Upper lobe of right lung (tissue), 1 donor: ENCODE measurements around the gene MIA3. TPM values are rescaled to one million over a fixed set of nuclear protein-coding genes. Genes with fewer than 3 reads are reported as not detected.

Source experiments
- ATAC-seq: fragments of 200-7000 bp; cut with Tn5 transposase; one replicate; pipeline ENCODE4 v1.9.1; 2020; ENCODE audit warnings: mild to moderate bottlenecking, moderate library complexity
- DNase-seq: peaks from one replicate; pipeline ENCODE4 v3.0.0-alpha.2; 2020
- H3K27ac ChIP-seq: fragments of 200-600 bp; one replicate; pipeline ENCODE4 v1.8.0; 2022
- H3K27me3 ChIP-seq: fragments of 200-600 bp; one replicate; pipeline ENCODE4 v1.8.0; 2022; ENCODE audit warnings: mild to moderate bottlenecking
- H3K36me3 ChIP-seq: fragments of 200-600 bp; one replicate; pipeline ENCODE4 v1.8.0; 2022
- H3K4me1 ChIP-seq: fragments of 200-600 bp; one replicate; pipeline ENCODE4 v1.8.0; 2022
- H3K4me3 ChIP-seq: fragments of 200-600 bp; one replicate; pipeline ENCODE4 v1.8.0; 2022; ENCODE audit warnings: mild to moderate bottlenecking
- H3K9me3 ChIP-seq: fragments of 200-600 bp; one replicate; pipeline ENCODE4 v1.8.0; 2022
- CTCF ChIP-seq: fragments of 200-600 bp; IDR thresholded peaks from one replicate; pipeline ENCODE4 v1.8.0; 2022; ENCODE audit warnings: antibody characterized with exemption
- intact Hi-C: fragments of 100-400 bp; cut with DNase I; formaldehyde crosslinking; loops from one replicate; pipeline ENCODE4 v1.11.0; 2022
- total RNA-seq: library from RNA; stranded (reverse); fragmentation: NEBNext Ultra II Directional; extraction: Animal tissue kit (Norgen Biotek cat#: 25700); gene quantifications from one replicate; pipeline ENCODE4 v1.2.1, GENCODE V29; 2021
- donor health status: DM: no; HTN: yes; CAD: no; lungs with severe emphysema.

The MIA3 gene
- total RNA-seq, 1 donor from 2014 or later = 69.1 TPM

- Histone ChIP-seq H3K9me3 (no peaks in the 10 kb centered on the region), H3K27ac (peak overlapping the region; percentile 99), H3K27me3 (no peaks in the 10 kb centered on the region), H3K4me3 (peak overlapping the region; percentile 96), H3K4me1 (peaks cover 22% of the 10 kb centered on the region), H3K36me3 (peaks cover 17% of the 10 kb centered on the region)
- ATAC-seq (peak; percentile 40), DNase-seq (peak; percentile 74)
- intact Hi-C loops = no loop called here
- no peak for TF ChIP-seq CTCF
Observed at GRCh38 chr1:222711319-222712252, 93.7 kb downstream of the MIA3 start.

GRCh38 chr1:222712253-222713090 is 94.6 kb downstream of the MIA3 start, which contains the start of the genes AIDA and BROX:
Gene AIDA (minus strand): TSS chr1:222712491. CDS start chr1:222712317, 174 bp downstream.
Gene BROX (plus strand): TSS chr1:222712564. CDS start chr1:222715700, 3,136 bp downstream.
- H3K36me3 ChIP-seq = peaks cover 25% of the 10 kb centered on the region
- no peak for TF ChIP-seq CTCF
- H3K27ac ChIP-seq = peak within 1 kb of the TSS; percentile 99
- H3K27me3 ChIP-seq = no peaks in the 10 kb centered on the region
- peak within 1 kb of the TSS; percentile 96 for H3K4me3 ChIP-seq
- intact Hi-C loops = no loop called here
- H3K9me3 ChIP-seq = no peaks in the 10 kb centered on the region
- peaks cover 22% of the 10 kb centered on the region for H3K4me1 ChIP-seq
- ATAC-seq (peak; percentile 95), DNase-seq (peak; percentile 97)

DNA sequence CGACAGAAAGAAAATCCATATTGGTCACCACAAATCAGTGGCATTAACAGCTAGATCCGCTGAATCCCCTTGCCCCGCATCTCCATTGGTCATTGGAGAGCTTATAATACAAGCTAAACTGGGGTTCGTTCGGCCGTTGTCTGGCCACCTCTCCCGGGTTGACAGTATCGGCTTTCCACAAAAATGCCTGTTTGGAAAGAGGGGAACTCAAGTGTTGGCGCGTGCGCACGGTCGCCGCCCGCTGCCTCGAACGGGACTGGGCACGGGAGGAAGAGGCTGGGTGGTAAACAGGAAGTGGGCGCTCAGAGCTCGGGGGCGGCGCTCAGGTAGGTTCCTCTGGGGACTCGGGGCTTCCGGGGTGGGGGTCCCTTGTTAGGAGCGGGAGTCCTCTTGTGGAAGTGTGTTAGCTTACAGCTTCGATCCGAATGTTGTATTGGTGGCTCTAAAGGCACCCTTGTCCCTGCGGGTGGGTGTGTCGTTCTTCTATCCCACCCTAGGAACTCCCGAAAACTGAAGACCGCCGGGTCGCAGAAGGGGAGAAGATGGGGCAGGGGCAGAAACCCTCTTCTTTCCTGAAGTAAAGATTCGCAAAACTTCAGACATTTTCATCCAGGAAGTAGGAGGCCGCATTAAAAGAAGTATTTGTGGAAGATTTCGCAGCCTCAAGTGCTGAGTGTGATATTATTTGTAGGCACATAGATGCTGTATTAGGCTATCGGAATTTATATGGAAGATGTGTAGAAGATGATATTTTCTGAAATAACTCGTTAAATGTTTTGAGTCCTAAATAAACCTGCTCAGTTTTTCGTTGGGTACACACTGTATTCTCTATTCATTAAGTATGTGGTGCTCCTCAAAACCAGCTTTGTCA is 95.4 kb downstream of the MIA3 start:
- Histone ChIP-seq H3K27me3 (no peaks in the 10 kb centered on the region), H3K27ac (peak overlapping the region; percentile 99), H3K4me1 (peaks cover 22% of the 10 kb centered on the region), H3K9me3 (no peaks in the 10 kb centered on the region), H3K36me3 (peaks cover 33% of the 10 kb centered on the region), H3K4me3 (peak overlapping the region; percentile 96)
- intact Hi-C loops = no loop called here
- ATAC-seq = peak; percentile 86
- DNase-seq = peak; percentile 97
- TF ChIP-seq CTCF = no peak

DNA sequence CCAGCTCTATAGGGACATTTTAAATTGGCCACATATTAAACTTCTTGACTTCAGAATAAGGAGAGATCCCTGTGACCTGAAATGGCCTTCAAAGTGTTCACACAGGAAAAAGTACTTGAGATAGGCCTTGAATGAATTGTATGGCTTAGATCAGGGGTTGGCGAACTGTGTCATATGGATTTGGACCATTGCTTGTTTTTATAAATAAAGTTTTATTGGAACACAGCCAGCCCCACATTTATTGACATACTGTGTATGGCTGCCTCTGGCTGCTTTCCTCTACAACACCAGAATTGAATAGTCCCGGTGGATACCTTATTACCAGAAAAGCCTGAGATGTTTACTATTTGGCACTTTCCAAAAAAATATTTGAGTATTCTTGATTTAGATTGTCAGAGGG is 98.5 kb downstream of the MIA3 start:
- TF ChIP-seq CTCF = no peak
- Histone ChIP-seq H3K36me3 (peaks cover 64% of the 10 kb centered on the region), H3K9me3 (no peaks in the 10 kb centered on the region), H3K4me3 (no peak overlapping the region), H3K27ac (no peak overlapping the region), H3K27me3 (no peaks in the 10 kb centered on the region), H3K4me1 (peaks cover 8% of the 10 kb centered on the region)
- ATAC-seq (no peak), DNase-seq (no peak)
- intact Hi-C loops = no loop called here

Other genes starting within 250 kb of the MIA3 start
- not detected for gene HHIPL2, start 70.0 kb upstream of the MIA3 start, total RNA-seq
- 7.1 TPM for gene TAF1A, start 28.2 kb upstream of the MIA3 start, total RNA-seq
- gene AIDA, start 94.4 kb downstream of the MIA3 start, total RNA-seq = 91.3 TPM
- 44.2 TPM for gene BROX, start 94.5 kb downstream of the MIA3 start, total RNA-seq
- gene FAM177B, start 119.1 kb downstream of the MIA3 start, total RNA-seq = 0.20 TPM
- gene DISP1, start 196.9 kb downstream of the MIA3 start, total RNA-seq = 22.9 TPM